ENCODE data around the gene STAT5B. TPM values are rescaled to one million over a fixed set of nuclear protein-coding genes. Genes with fewer than 3 reads are reported as not detected.

Gene STAT5B
- polyA plus RNA-seq, 4 donors: 13.4 to 53.6 (median 20.1) TPM

GRCh38 chr17:42255445-42255844 is 20.7 kb downstream of the STAT5B start:
- H3K9me3 ChIP-seq (ENCODE audit: control insufficient read depth in 2 of 2, insufficient read depth in 1 of 2, low read depth in 1 of 2, low read length in 1 of 2): no peaks in the 10 kb centered on the region
- H3K27ac ChIP-seq (ENCODE audit: low read depth in 1 of 3, low read length in 2 of 3): no peak overlapping the region
- no peaks in the 10 kb centered on the region for H3K27me3 ChIP-seq (ENCODE audit: control insufficient read depth in 3 of 3, insufficient read depth in 3 of 3, low read length in 3 of 3)
- H3K4me1 ChIP-seq (ENCODE audit: control insufficient read depth in 3 of 3, insufficient read depth in 2 of 3, low read depth in 1 of 3, low read length in 2 of 3): peaks cover 0 to 6% (median 3%) of the 10 kb centered on the region in 3 donors
- no peaks in the 10 kb centered on the region for H3K36me3 ChIP-seq (ENCODE audit: control insufficient read depth in 3 of 3, insufficient read depth in 2 of 3, low read depth in 1 of 3, low read length in 3 of 3)
- DNase-seq: no peak
- no peak for FAIRE-seq
- WGBS, 3 donors: 81 to 92% (median 88%) methylated on average over 8 of the region's 8 CpGs
- no peak overlapping the region for H3K4me3 ChIP-seq (ENCODE audit: low read depth in 1 of 3, low read length in 3 of 3)

GRCh38 chr17:42253578-42253977 is 22.6 kb downstream of the STAT5B start:
- H3K4me1 ChIP-seq (ENCODE audit: control insufficient read depth in 3 of 3, insufficient read depth in 2 of 3, low read depth in 1 of 3, low read length in 2 of 3): peaks cover 0 to 10% (median 3%) of the 10 kb centered on the region in 3 donors
- 93 to 98% (median 96%) methylated on average over 5 of the region's 5 CpGs for WGBS, 3 donors
- H3K27me3 ChIP-seq (ENCODE audit: control insufficient read depth in 3 of 3, insufficient read depth in 3 of 3, low read length in 3 of 3): no peaks in the 10 kb centered on the region
- DNase-seq (no peak), FAIRE-seq (no peak)
- no peaks in the 10 kb centered on the region for H3K9me3 ChIP-seq (ENCODE audit: control insufficient read depth in 2 of 2, insufficient read depth in 1 of 2, low read depth in 1 of 2, low read length in 1 of 2)
- H3K4me3 ChIP-seq (ENCODE audit: low read depth in 1 of 3, low read length in 3 of 3): no peak overlapping the region
- no peaks in the 10 kb centered on the region for H3K36me3 ChIP-seq (ENCODE audit: control insufficient read depth in 3 of 3, insufficient read depth in 2 of 3, low read depth in 1 of 3, low read length in 3 of 3)
- H3K27ac ChIP-seq (ENCODE audit: low read depth in 1 of 3, low read length in 2 of 3): no peak overlapping the region

- H3K27me3 ChIP-seq (ENCODE audit: control insufficient read depth in 3 of 3, insufficient read depth in 3 of 3, low read length in 3 of 3): no peaks in the 10 kb centered on the region
- H3K27ac ChIP-seq (ENCODE audit: low read depth in 1 of 3, low read length in 2 of 3): no peak overlapping the region
- H3K4me3 ChIP-seq (ENCODE audit: low read depth in 1 of 3, low read length in 3 of 3): no peak overlapping the region
- peaks cover 0 to 10% (median 3%) of the 10 kb centered on the region in 3 donors for H3K4me1 ChIP-seq (ENCODE audit: control insufficient read depth in 3 of 3, insufficient read depth in 2 of 3, low read depth in 1 of 3, low read length in 2 of 3)
- 35 to 49% (median 43%) methylated on average over 4 of the region's 4 CpGs for WGBS, 3 donors
- H3K9me3 ChIP-seq (ENCODE audit: control insufficient read depth in 2 of 2, insufficient read depth in 1 of 2, low read depth in 1 of 2, low read length in 1 of 2): no peaks in the 10 kb centered on the region
- no peaks in the 10 kb centered on the region for H3K36me3 ChIP-seq (ENCODE audit: control insufficient read depth in 3 of 3, insufficient read depth in 2 of 3, low read depth in 1 of 3, low read length in 3 of 3)
- no peak for FAIRE-seq
- no peak for DNase-seq
Observed at GRCh38 chr17:42252597-42253550, 23.3 kb downstream of the STAT5B start.

GRCh38 chr17:42251115-42251514 is 25.1 kb downstream of the STAT5B start:
- no peak for DNase-seq
- FAIRE-seq: no peak
- Histone ChIP-seq H3K4me3 (ENCODE audit: low read depth in 1 of 3, low read length in 3 of 3) (no peak overlapping the region), H3K4me1 (ENCODE audit: control insufficient read depth in 3 of 3, insufficient read depth in 2 of 3, low read depth in 1 of 3, low read length in 2 of 3) (peaks cover 0 to 14% (median 2%) of the 10 kb centered on the region in 3 donors), H3K36me3 (ENCODE audit: control insufficient read depth in 3 of 3, insufficient read depth in 2 of 3, low read depth in 1 of 3, low read length in 3 of 3) (peaks cover 0 to 4% (median 0%) of the 10 kb centered on the region in 3 donors), H3K9me3 (ENCODE audit: control insufficient read depth in 2 of 2, insufficient read depth in 1 of 2, low read depth in 1 of 2, low read length in 1 of 2) (no peaks in the 10 kb centered on the region), H3K27ac (ENCODE audit: low read depth in 1 of 3, low read length in 2 of 3) (peak overlapping the region in 1 of 3 donors; percentile 20), H3K27me3 (ENCODE audit: control insufficient read depth in 3 of 3, insufficient read depth in 3 of 3, low read length in 3 of 3) (no peaks in the 10 kb centered on the region)
- 53 to 72% (median 68%) methylated on average over 2 of the region's 2 CpGs for WGBS, 3 donors

- Histone ChIP-seq H3K27me3 (ENCODE audit: control insufficient read depth in 3 of 3, insufficient read depth in 3 of 3, low read length in 3 of 3) (no peaks in the 10 kb centered on the region), H3K36me3 (ENCODE audit: control insufficient read depth in 3 of 3, insufficient read depth in 2 of 3, low read depth in 1 of 3, low read length in 3 of 3) (peaks cover 0 to 4% (median 0%) of the 10 kb centered on the region in 3 donors), H3K9me3 (ENCODE audit: control insufficient read depth in 2 of 2, insufficient read depth in 1 of 2, low read depth in 1 of 2, low read length in 1 of 2) (no peaks in the 10 kb centered on the region), H3K4me1 (ENCODE audit: control insufficient read depth in 3 of 3, insufficient read depth in 2 of 3, low read depth in 1 of 3, low read length in 2 of 3) (peaks cover 0 to 14% (median 0%) of the 10 kb centered on the region in 3 donors), H3K4me3 (ENCODE audit: low read depth in 1 of 3, low read length in 3 of 3) (no peak overlapping the region), H3K27ac (ENCODE audit: low read depth in 1 of 3, low read length in 2 of 3) (peak overlapping the region in 1 of 3 donors; percentile 57)
- DNase-seq (peak in 1 of 2 donors; percentile 31), FAIRE-seq (no peak)
- WGBS, 3 donors: 72 to 86% (median 76%) methylated on average over 14 of the region's 14 CpGs
Observed at GRCh38 chr17:42249681-42250446, 26.3 kb downstream of the STAT5B start.

- Histone ChIP-seq H3K9me3 (ENCODE audit: control insufficient read depth in 2 of 2, insufficient read depth in 1 of 2, low read depth in 1 of 2, low read length in 1 of 2) (no peaks in the 10 kb centered on the region), H3K4me3 (ENCODE audit: low read depth in 1 of 3, low read length in 3 of 3) (no peak overlapping the region), H3K27ac (ENCODE audit: low read depth in 1 of 3, low read length in 2 of 3) (peak overlapping the region; percentile 50 to 90 (median 76)), H3K36me3 (ENCODE audit: control insufficient read depth in 3 of 3, insufficient read depth in 2 of 3, low read depth in 1 of 3, low read length in 3 of 3) (peaks cover 0 to 4% (median 0%) of the 10 kb centered on the region in 3 donors), H3K27me3 (ENCODE audit: control insufficient read depth in 3 of 3, insufficient read depth in 3 of 3, low read length in 3 of 3) (no peaks in the 10 kb centered on the region), H3K4me1 (ENCODE audit: control insufficient read depth in 3 of 3, insufficient read depth in 2 of 3, low read depth in 1 of 3, low read length in 2 of 3) (peaks cover 0 to 13% (median 0%) of the 10 kb centered on the region in 3 donors)
- 32 to 74% (median 56%) methylated on average over 13 of the region's 13 CpGs for WGBS, 3 donors
- FAIRE-seq (no peak), DNase-seq (peak; percentile 64 to 68)
Observed at GRCh38 chr17:42248351-42249179, 27.6 kb downstream of the STAT5B start.

GRCh38 chr17:42247734-42248133 is 28.5 kb downstream of the STAT5B start:
- no peaks in the 10 kb centered on the region for H3K27me3 ChIP-seq (ENCODE audit: control insufficient read depth in 3 of 3, insufficient read depth in 3 of 3, low read length in 3 of 3)
- FAIRE-seq (no peak), DNase-seq (no peak)
- H3K4me1 ChIP-seq (ENCODE audit: control insufficient read depth in 3 of 3, insufficient read depth in 2 of 3, low read depth in 1 of 3, low read length in 2 of 3): peaks cover 0 to 8% (median 0%) of the 10 kb centered on the region in 3 donors
- H3K36me3 ChIP-seq (ENCODE audit: control insufficient read depth in 3 of 3, insufficient read depth in 2 of 3, low read depth in 1 of 3, low read length in 3 of 3): peaks cover 0 to 4% (median 0%) of the 10 kb centered on the region in 3 donors
- no peaks in the 10 kb centered on the region for H3K9me3 ChIP-seq (ENCODE audit: control insufficient read depth in 2 of 2, insufficient read depth in 1 of 2, low read depth in 1 of 2, low read length in 1 of 2)
- 94 to 99% (median 96%) methylated on average over 5 of the region's 5 CpGs for WGBS, 3 donors
- peak overlapping the region in 1 of 3 donors; percentile 90 for H3K27ac ChIP-seq (ENCODE audit: low read depth in 1 of 3, low read length in 2 of 3)
- H3K4me3 ChIP-seq (ENCODE audit: low read depth in 1 of 3, low read length in 3 of 3): no peak overlapping the region

All from small intestine (tissue), 7 donors.